IMR-90 (cell line): Measurements from ENCODE around the gene ENOX1. TPM values are rescaled to one million over a fixed set of nuclear protein-coding genes. Genes with fewer than 3 reads are reported as not detected.

Experiments
- ATAC-seq: fragments of 200-7000 bp; cut with Tn5 transposase; 2 replicates; pipeline ENCODE4 v1.9.1; 2020; ENCODE audit warnings: low read depth, mild to moderate bottlenecking, moderate library complexity
- BruUV-seq: library from RNA; stranded (reverse); fragments of 400-500 nt; replicated peaks from 2 replicates; lab custom pipeline; 2021; lab: Mats Ljungman, UMichigan
- CTCF ChIA-PET: fragments of 300-600 bp; formaldehyde crosslinking; extraction: SDS; loops from one replicate; lab custom pipeline; 2021; ENCODE audit warnings: antibody characterized with exemption; lab: Yijun Ruan, JAX
- POLR2A ChIA-PET: fragments of 300-600 bp; sonication (Branson Sonifier 250); formaldehyde crosslinking; loops from one replicate; lab custom pipeline; 2022; ENCODE audit warnings: antibody characterized with exemption; ENCODE audit not compliant: unreplicated experiment; lab: Charles Lee
- DNase-seq: peaks from one replicate; pipeline ENCODE4 v3.0.0; 2013
- H2AFZ ChIP-seq: replicated peaks from 2 replicates; pipeline ENCODE3; 2013; ENCODE audit warnings: low read length, mild to moderate bottlenecking; ENCODE audit not compliant: poor library complexity
- H2AK5ac ChIP-seq: 2 replicates; pipeline ENCODE4 v1.6.1; 2013; ENCODE audit warnings: low read depth, low read length, inconsistent platforms
- H2AK9ac ChIP-seq: replicated peaks from 2 replicates; pipeline ENCODE3; 2013; ENCODE audit warnings: mild to moderate bottlenecking, low read depth, low read length, moderate library complexity; ENCODE audit not compliant: poor library complexity
- H2BK120ac ChIP-seq: 2 replicates; pipeline ENCODE4 v1.6.1; 2013; ENCODE audit warnings: low read depth, low read length, inconsistent platforms
- H2BK15ac ChIP-seq: 3 replicates; pipeline ENCODE4 v1.6.1; 2013; ENCODE audit warnings: low read depth, low read length, inconsistent platforms
- H2BK20ac ChIP-seq: 2 replicates; pipeline ENCODE4 v1.6.1; 2013; ENCODE audit warnings: low read depth, mild to moderate bottlenecking, inconsistent platforms, low read length, moderate library complexity
- H2BK5ac ChIP-seq: 2 replicates; pipeline ENCODE4 v1.6.1; 2013; ENCODE audit warnings: mild to moderate bottlenecking, low read depth, low read length, inconsistent platforms; ENCODE audit not compliant: poor library complexity, severe bottlenecking
- H3K14ac ChIP-seq: replicated peaks from 2 replicates; pipeline ENCODE4 v1.6.1; 2013; ENCODE audit warnings: low read depth, low read length, inconsistent platforms
- H3K18ac ChIP-seq: 2 replicates; pipeline ENCODE4 v1.6.1; 2013; ENCODE audit warnings: low read depth, low read length, control low read depth
- H3K23ac ChIP-seq: 2 replicates; pipeline ENCODE4 v1.6.1; 2013; ENCODE audit warnings: low read depth, low read length, inconsistent platforms
- H3K27ac ChIP-seq: 2 replicates; pipeline ENCODE4 v1.5.1; 2013; ENCODE audit warnings: mild to moderate bottlenecking, control low read depth, low read length; ENCODE audit not compliant: insufficient read depth
- H3K27me3 ChIP-seq: 2 replicates; pipeline ENCODE4 v1.6.1; 2013; ENCODE audit warnings: low read length; ENCODE audit not compliant: control insufficient read depth, insufficient read depth
- H3K36me3 ChIP-seq: 2 replicates; pipeline ENCODE4 v1.6.1; 2013; ENCODE audit warnings: low read length, mixed read lengths; ENCODE audit not compliant: control insufficient read depth, insufficient read depth
- H3K4ac ChIP-seq: 2 replicates; pipeline ENCODE4 v1.6.1; 2013; ENCODE audit warnings: low read depth, low read length, inconsistent platforms
- H3K4me1 ChIP-seq: 2 replicates; pipeline ENCODE4 v1.6.1; 2013; ENCODE audit warnings: low read length, mixed read lengths; ENCODE audit not compliant: control insufficient read depth, insufficient read depth
- H3K4me2 ChIP-seq: 2 replicates; pipeline ENCODE4 v1.6.1; 2013; ENCODE audit warnings: low read depth, mild to moderate bottlenecking, control low read depth, low read length, moderate library complexity
- H3K4me3 ChIP-seq: 2 replicates; pipeline ENCODE4 v1.5.1; 2013; ENCODE audit warnings: low read depth, mild to moderate bottlenecking, control low read depth, low read length, moderate library complexity; ENCODE audit not compliant: insufficient read depth
- H3K56ac ChIP-seq: 2 replicates; pipeline ENCODE4 v1.6.1; 2013; ENCODE audit warnings: low read length, inconsistent platforms; ENCODE audit not compliant: insufficient read depth; ENCODE audit errors: extremely low read depth
- H3K79me1 ChIP-seq, 2 experiments: 2 replicates each; pipeline ENCODE4 v1.6.1; 2013; ENCODE audit warnings: low read length in 2 of 2, inconsistent platforms in 1 of 2, low read depth in 1 of 2
- H3K9ac ChIP-seq: 2 replicates; pipeline ENCODE4 v1.6.1; 2013; ENCODE audit warnings: low read depth, low read length, control low read depth
- H3K9me1 ChIP-seq: 2 replicates; pipeline ENCODE4 v1.6.1; 2013; ENCODE audit warnings: low read length, inconsistent platforms; ENCODE audit not compliant: insufficient read depth
- H3K9me3 ChIP-seq: 2 replicates; pipeline ENCODE4 v1.6.1; 2013; ENCODE audit warnings: low read length; ENCODE audit not compliant: control insufficient read depth, insufficient read depth
- H4K20me1 ChIP-seq: 2 replicates; pipeline ENCODE4 v1.6.1; 2013; ENCODE audit warnings: low read length, inconsistent platforms; ENCODE audit not compliant: insufficient read depth
- H4K5ac ChIP-seq: 2 replicates; pipeline ENCODE4 v1.6.1; 2013; ENCODE audit warnings: mild to moderate bottlenecking, low read depth, low read length, control low read depth
- H4K8ac ChIP-seq, 2 experiments: 2 replicates each; pipeline ENCODE4 v1.6.1; 2013; ENCODE audit warnings: low read depth in 2 of 2, low read length in 2 of 2, control low read depth in 1 of 2, inconsistent platforms in 1 of 2
- H4K91ac ChIP-seq: 2 replicates; pipeline ENCODE4 v1.6.1; 2013; ENCODE audit warnings: low read depth, low read length, inconsistent platforms; ENCODE audit not compliant: insufficient read depth
- BHLHE40 ChIP-seq: fragments of 150-350 bp; IDR thresholded peaks from 2 replicates; pipeline ENCODE4 v1.6.1; 2016; ENCODE audit warnings: mild to moderate bottlenecking, low read depth, low read length
- CEBPB ChIP-seq: IDR thresholded peaks from 2 replicates; pipeline ENCODE4 v1.6.1; 2012; ENCODE audit warnings: low read depth, low read length, improper control_type of control experiment
- CHD1 ChIP-seq: IDR thresholded peaks from 2 replicates; pipeline ENCODE4 v1.6.1; 2012; ENCODE audit warnings: low read depth, low read length, improper control_type of control experiment
- MAZ ChIP-seq: IDR thresholded peaks from 2 replicates; pipeline ENCODE4 v1.6.1; 2012; ENCODE audit warnings: low read depth, mild to moderate bottlenecking, low read length, improper control_type of control experiment, moderate library complexity, borderline replicate concordance
- NFE2L2 ChIP-seq: fragments of 150-350 bp; IDR thresholded peaks from 2 replicates; pipeline ENCODE4 v1.6.1; 2016; ENCODE audit warnings: low read depth, mild to moderate bottlenecking, low read length
- POLR2A ChIP-seq: IDR thresholded peaks from 2 replicates; pipeline ENCODE4 v1.6.1; 2012; ENCODE audit warnings: mild to moderate bottlenecking, low read depth, low read length
- SMC3 ChIP-seq: fragments of 150-350 bp; IDR thresholded peaks from 2 replicates; pipeline ENCODE4 v1.6.1; 2016; ENCODE audit warnings: low read depth, mild to moderate bottlenecking, antibody characterized with exemption, low read length, moderate library complexity
- WGBS, 2 experiments: methylation state at CpG; one replicate each; pipeline versions ENCODE4 v1.1.5 to v1.1.7; 2013; ENCODE audit warnings: missing lambda C conversion rate in 2 of 2; ENCODE audit not compliant: insufficient read length in 1 of 2; ENCODE audit errors: extremely low coverage in 2 of 2; 5-methylcytosine and 5-hydroxymethylcytosine counted together
- dilution Hi-C: fragments of 300-500 bp; cut with HindIII; formaldehyde crosslinking; loops from one replicate; pipeline ENCODE4 v1.14.3; 2018; ENCODE audit warnings: low sequenced_read_pairs; ENCODE audit not compliant: unreplicated experiment
- in situ Hi-C: fragments of 300-500 bp; cut with MboI; formaldehyde crosslinking; loops from 3 replicates; pipeline ENCODE4 v1.14.3; 2019; ENCODE audit warnings: low sequenced_read_pairs, inconsistent platforms, mixed read lengths
- intact Hi-C: fragments of 100-400 bp; cut with micrococcal nuclease; formaldehyde crosslinking; loops from 2 replicates; pipeline ENCODE4 v1.10.0; 2022
- polyA plus RNA-seq, 3 experiments: library from polyadenylated mRNA; depleted of rRNA; stranded (reverse); fragments of >200 nt; gene quantifications; 2 replicates each; pipeline ENCODE4 v1.2.3, GENCODE V29; 2012; ENCODE audit warnings: low replicate concordance in 1 of 3
- total RNA-seq: library from RNA; depleted of rRNA; stranded (reverse); fragments of >200 nt; gene quantifications from 2 replicates; pipeline ENCODE4 v1.2.3, GENCODE V29; 2012
- TF ChIP-seq, protein P1 (sequence below): fragments of 150-350 bp; IDR thresholded peaks from 2 replicates; pipeline ENCODE4 v1.6.1; 2016; ENCODE audit warnings: low read depth, mild to moderate bottlenecking, low read length, moderate library complexity, borderline replicate concordance
- TF ChIP-seq, protein P2 (sequence below): conservative IDR thresholded peaks from 2 replicates; pipeline ENCODE4 v1.5.1; 2012; ENCODE audit warnings: mild to moderate bottlenecking, low read depth, low read length, improper control_type of control experiment
- TF ChIP-seq, protein P3 (sequence below): fragments of 150-350 bp; IDR thresholded peaks from 2 replicates; pipeline ENCODE4 v1.6.1; 2017; ENCODE audit warnings: mild to moderate bottlenecking, antibody characterized with exemption, low read length, low read depth

ENOX1 gene
- total and polyA plus RNA-seq, 2 of the 4 experiments (the other 2 are of a cell fraction): 0.99 to 1.3 TPM

GRCh38 chr13:43725460-43725859 lies 61.3 kb downstream of the ENOX1 start:
- H4K8ac ChIP-seq: no peak overlapping the region
- ATAC-seq: no peak
- no peak for TF ChIP-seq MAZ
- TF ChIP-seq POLR2A: no peak
- TF ChIP-seq CHD1: no peak
- TF ChIP-seq, protein P1, sequence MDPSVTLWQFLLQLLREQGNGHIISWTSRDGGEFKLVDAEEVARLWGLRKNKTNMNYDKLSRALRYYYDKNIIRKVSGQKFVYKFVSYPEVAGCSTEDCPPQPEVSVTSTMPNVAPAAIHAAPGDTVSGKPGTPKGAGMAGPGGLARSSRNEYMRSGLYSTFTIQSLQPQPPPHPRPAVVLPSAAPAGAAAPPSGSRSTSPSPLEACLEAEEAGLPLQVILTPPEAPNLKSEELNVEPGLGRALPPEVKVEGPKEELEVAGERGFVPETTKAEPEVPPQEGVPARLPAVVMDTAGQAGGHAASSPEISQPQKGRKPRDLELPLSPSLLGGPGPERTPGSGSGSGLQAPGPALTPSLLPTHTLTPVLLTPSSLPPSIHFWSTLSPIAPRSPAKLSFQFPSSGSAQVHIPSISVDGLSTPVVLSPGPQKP: no peak
- TF ChIP-seq, protein P2, sequence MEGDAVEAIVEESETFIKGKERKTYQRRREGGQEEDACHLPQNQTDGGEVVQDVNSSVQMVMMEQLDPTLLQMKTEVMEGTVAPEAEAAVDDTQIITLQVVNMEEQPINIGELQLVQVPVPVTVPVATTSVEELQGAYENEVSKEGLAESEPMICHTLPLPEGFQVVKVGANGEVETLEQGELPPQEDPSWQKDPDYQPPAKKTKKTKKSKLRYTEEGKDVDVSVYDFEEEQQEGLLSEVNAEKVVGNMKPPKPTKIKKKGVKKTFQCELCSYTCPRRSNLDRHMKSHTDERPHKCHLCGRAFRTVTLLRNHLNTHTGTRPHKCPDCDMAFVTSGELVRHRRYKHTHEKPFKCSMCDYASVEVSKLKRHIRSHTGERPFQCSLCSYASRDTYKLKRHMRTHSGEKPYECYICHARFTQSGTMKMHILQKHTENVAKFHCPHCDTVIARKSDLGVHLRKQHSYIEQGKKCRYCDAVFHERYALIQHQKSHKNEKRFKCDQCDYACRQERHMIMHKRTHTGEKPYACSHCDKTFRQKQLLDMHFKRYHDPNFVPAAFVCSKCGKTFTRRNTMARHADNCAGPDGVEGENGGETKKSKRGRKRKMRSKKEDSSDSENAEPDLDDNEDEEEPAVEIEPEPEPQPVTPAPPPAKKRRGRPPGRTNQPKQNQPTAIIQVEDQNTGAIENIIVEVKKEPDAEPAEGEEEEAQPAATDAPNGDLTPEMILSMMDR: no peak
- TF ChIP-seq SMC3: no peak
- TF ChIP-seq CEBPB: no peak
- TF ChIP-seq, protein P3, sequence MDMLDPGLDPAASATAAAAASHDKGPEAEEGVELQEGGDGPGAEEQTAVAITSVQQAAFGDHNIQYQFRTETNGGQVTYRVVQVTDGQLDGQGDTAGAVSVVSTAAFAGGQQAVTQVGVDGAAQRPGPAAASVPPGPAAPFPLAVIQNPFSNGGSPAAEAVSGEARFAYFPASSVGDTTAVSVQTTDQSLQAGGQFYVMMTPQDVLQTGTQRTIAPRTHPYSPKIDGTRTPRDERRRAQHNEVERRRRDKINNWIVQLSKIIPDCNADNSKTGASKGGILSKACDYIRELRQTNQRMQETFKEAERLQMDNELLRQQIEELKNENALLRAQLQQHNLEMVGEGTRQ: no peak
- TF ChIP-seq NFE2L2: no peak
- TF ChIP-seq BHLHE40: no peak
- no peak overlapping the region for H3K14ac ChIP-seq
- no peaks in the 10 kb centered on the region for H3K9me1 ChIP-seq
- no peak overlapping the region for H3K4ac ChIP-seq
- dilution Hi-C loops: no loop called here
- no peak overlapping the region for H3K9ac ChIP-seq
- H3K79me1 ChIP-seq: no peaks in the 10 kb centered on the region
- peaks cover under 1% of the 10 kb centered on the region; the same call in 1 of the 2 replicates for H3K4me1 ChIP-seq
- H3K36me3 ChIP-seq: no peaks in the 10 kb centered on the region
- no peak overlapping the region for H3K18ac ChIP-seq
- no peak overlapping the region for H2BK15ac ChIP-seq
- no peak overlapping the region for H2BK20ac ChIP-seq
- H3K9me3 ChIP-seq: no peaks in the 10 kb centered on the region
- no peak overlapping the region for H4K91ac ChIP-seq
- no peak overlapping the region for H2BK120ac ChIP-seq
- no peak overlapping the region for H4K5ac ChIP-seq
- no peaks in the 10 kb centered on the region for H3K27me3 ChIP-seq
- no peak overlapping the region for H2AFZ ChIP-seq
- H3K4me3 ChIP-seq: no peak overlapping the region
- in situ Hi-C loops: no loop called here
- no peak overlapping the region for H3K23ac ChIP-seq
- BruUV-seq: no TSS peak
- no peaks in the 10 kb centered on the region for H4K20me1 ChIP-seq
- POLR2A ChIA-PET: no interaction called here
- CTCF ChIA-PET: interaction anchor here (0.6 kb wide), 1 partner anchor 1073 kb away, joined by 3 read pairs; no protein-coding TSS in a partner anchor
- no peak overlapping the region for H2AK5ac ChIP-seq
- H2AK9ac ChIP-seq: no peak overlapping the region
- H3K27ac ChIP-seq: no peak overlapping the region
- H3K56ac ChIP-seq: no peak overlapping the region
- H3K4me2 ChIP-seq: no peak overlapping the region
- intact Hi-C loops: no loop called here
- 80% methylated on average over 1 of the region's 6 CpGs; no CpG with 5 or more reads in 1 of the 2 experiments for WGBS, 2 experiments
- no peak overlapping the region for H2BK5ac ChIP-seq
- DNase-seq: no peak
